GM12891 (cell line): Measurements from ENCODE around the gene AQP12A.

Experiments used
- DNase-seq: peaks from one replicate; pipeline ENCODE4 v3.0.0; 2011; ENCODE audit warnings: low spot score; ENCODE audit not compliant: insufficient read length
- FAIRE-seq: peaks from 2 replicates; lab custom pipeline; 2011; peaks lifted over from hg19 to GRCh38; lab: Jason Lieb, UNC
- PAX5 ChIP-seq: IDR thresholded peaks from 2 replicates; pipeline ENCODE4 v1.6.1; 2011; ENCODE audit warnings: low read length, moderate library complexity, mild to moderate bottlenecking; ENCODE audit not compliant: insufficient read depth, severe bottlenecking
- POLR2A ChIP-seq: IDR thresholded peaks from 2 replicates; pipeline ENCODE4 v1.6.1; 2011; ENCODE audit warnings: low read depth, low read length, control low read depth
- POLR2AphosphoS5 ChIP-seq: IDR thresholded peaks from 2 replicates; pipeline ENCODE4 v1.6.1; 2011; ENCODE audit warnings: low read depth, low read length, control low read depth
- POU2F2 ChIP-seq: IDR thresholded peaks from 2 replicates; pipeline ENCODE4 v1.6.1; 2011; ENCODE audit warnings: low read depth, mild to moderate bottlenecking, control low read depth, low read length, moderate library complexity
- SPI1 ChIP-seq: IDR thresholded peaks from 2 replicates; pipeline ENCODE4 v1.6.1; 2011; ENCODE audit warnings: low read depth, low read length, control low read depth
- TAF1 ChIP-seq: IDR thresholded peaks from 2 replicates; pipeline ENCODE4 v1.6.1; 2011; ENCODE audit warnings: low read depth, low read length, control low read depth

AQP12A gene

GRCh38 chr2:240728361-240728760 is 36.7 kb downstream of the AQP12A start:
- TF ChIP-seq POLR2AphosphoS5 (no peak), PAX5 (no peak), SPI1 (no peak), POLR2A (no peak), POU2F2 (no peak), TAF1 (no peak)
- no peak for DNase-seq
- no peak for FAIRE-seq

GRCh38 chr2:240728827-240729226 is 37.2 kb downstream of the AQP12A start:
- DNase-seq = no peak
- TF ChIP-seq POLR2AphosphoS5 (no peak), TAF1 (no peak), SPI1 (no peak), POLR2A (no peak), POU2F2 (no peak), PAX5 (no peak)
- FAIRE-seq = no peak

GRCh38 chr2:240730501-240731177 is 39.0 kb downstream of the AQP12A start:
- TF ChIP-seq PAX5 = no peak
- no peak for TF ChIP-seq SPI1
- TF ChIP-seq POLR2AphosphoS5 = no peak
- TF ChIP-seq POLR2A = no peak
- TF ChIP-seq TAF1 = no peak
- no peak for TF ChIP-seq POU2F2
- FAIRE-seq (no peak), DNase-seq (no peak)

GRCh38 chr2:240731178-240731545 is 39.5 kb downstream of the AQP12A start:
- no peak for TF ChIP-seq TAF1
- TF ChIP-seq POLR2AphosphoS5 = no peak
- no peak for TF ChIP-seq PAX5
- no peak for TF ChIP-seq POLR2A
- no peak for TF ChIP-seq SPI1
- TF ChIP-seq POU2F2 = no peak
- FAIRE-seq = no peak
- DNase-seq = no peak

- no peak for TF ChIP-seq PAX5
- TF ChIP-seq POU2F2 = no peak
- FAIRE-seq = no peak
- no peak for DNase-seq
These were observed 40.5 kb downstream of the AQP12A start for GRCh38 chr2:240732184-240732583.

GRCh38 chr2:240732911-240733622 is 41.4 kb downstream of the AQP12A start:
- no peak for TF ChIP-seq PAX5
- no peak for TF ChIP-seq SPI1
- no peak for TF ChIP-seq POLR2AphosphoS5
- no peak for TF ChIP-seq POU2F2
- no peak for TF ChIP-seq TAF1
- no peak for TF ChIP-seq POLR2A
- FAIRE-seq (no peak), DNase-seq (no peak)

GRCh38 chr2:240733803-240734495 is 42.3 kb downstream of the AQP12A start:
- TF ChIP-seq POLR2AphosphoS5 = no peak
- TF ChIP-seq POU2F2 = no peak
- no peak for TF ChIP-seq POLR2A
- TF ChIP-seq TAF1 = no peak
- TF ChIP-seq PAX5 = no peak
- TF ChIP-seq SPI1 = no peak
- DNase-seq = peak; percentile 51
- FAIRE-seq = no peak

- TF ChIP-seq SPI1 (no peak), POLR2AphosphoS5 (no peak), PAX5 (no peak), TAF1 (no peak), POU2F2 (no peak)
- no peak for DNase-seq
- no peak for FAIRE-seq
These were observed 43.1 kb downstream of the AQP12A start for GRCh38 chr2:240734756-240735155.

GRCh38 chr2:240735476-240735875 is 43.8 kb downstream of the AQP12A start:
- no peak for DNase-seq
- TF ChIP-seq POLR2AphosphoS5 (no peak), POU2F2 (no peak), SPI1 (no peak), POLR2A (no peak), PAX5 (no peak), TAF1 (no peak)
- FAIRE-seq = no peak
